GM18505 (cell line): ENCODE data around the gene ZMYND8.
A peak's percentile ranks its signal among the peaks of the same experiment; 100 is the strongest.

ENCODE experiments used
- ATAC-seq: cut with Tn5 transposase; IDR thresholded peaks from one replicate; pipeline ENCODE4 v1.9.1; 2021; ENCODE audit not compliant: unreplicated experiment
- POLR2A ChIP-seq: IDR thresholded peaks from 4 replicates; pipeline ENCODE4 v1.6.1; 2011; ENCODE audit warnings: borderline replicate concordance; ENCODE audit not compliant: insufficient read depth, insufficient read length; ENCODE audit errors: extremely low read depth

ZMYND8 gene

DNA sequence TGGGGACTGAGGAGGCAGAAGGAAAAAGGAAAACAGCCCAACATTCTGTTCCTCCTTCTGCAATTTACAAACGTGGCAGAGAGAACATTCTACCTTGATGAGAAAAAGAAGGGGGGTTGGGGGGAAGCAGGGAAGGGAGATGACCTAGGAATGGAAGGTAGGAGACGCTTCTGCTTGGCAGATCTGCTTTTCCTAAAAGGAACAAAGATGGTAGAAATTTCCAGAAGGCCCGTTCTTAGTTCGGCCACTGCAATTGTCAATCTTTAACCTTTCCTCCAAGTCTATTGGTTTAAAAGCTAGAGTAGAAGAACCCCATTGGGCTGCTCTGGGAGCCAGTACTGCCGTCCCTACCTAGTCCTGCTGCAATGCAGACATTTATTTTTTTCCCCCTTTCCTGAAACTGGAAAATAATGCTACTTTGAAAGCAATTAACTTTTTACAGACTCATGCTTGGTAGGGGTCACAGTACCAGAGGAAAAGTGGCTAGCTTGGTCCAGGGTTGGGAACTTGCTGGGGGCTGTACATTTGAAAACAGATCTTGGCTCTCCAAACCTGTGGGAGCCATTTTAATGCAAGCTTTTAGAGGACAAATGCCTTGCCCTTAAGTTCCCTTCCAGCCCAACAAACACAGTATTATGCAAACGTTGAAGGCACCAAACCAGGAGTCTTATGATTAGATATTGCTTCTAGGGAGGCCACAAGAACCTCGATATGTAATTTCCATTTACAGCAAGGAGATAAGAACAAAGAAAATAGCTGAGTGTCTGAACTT is 2.6 kb downstream of the ZMYND8 start:
- peak; percentile 31 for TF ChIP-seq POLR2A
- no peak for ATAC-seq

DNA sequence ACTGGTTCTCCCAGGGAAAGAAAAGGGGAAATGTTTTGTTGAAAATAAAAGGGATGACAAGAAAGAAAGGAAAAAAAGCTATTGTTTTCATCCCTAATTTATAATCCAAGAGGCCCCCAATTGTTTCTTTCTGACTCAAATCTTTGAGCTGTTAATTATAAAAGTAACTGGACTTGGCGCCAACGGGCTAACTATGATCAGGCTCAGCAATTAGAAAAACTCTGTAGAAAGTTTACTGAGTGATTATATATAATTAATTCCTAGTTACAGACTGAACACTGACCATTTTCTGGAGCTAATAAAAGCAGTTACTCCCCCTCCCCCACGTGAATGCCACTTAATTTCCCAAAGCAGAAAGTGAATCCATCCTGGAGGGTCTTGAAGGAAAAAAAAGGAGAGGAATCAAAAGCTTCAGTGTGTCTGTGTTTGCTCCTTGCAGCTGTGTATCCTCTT is 3.2 kb downstream of the ZMYND8 start:
- no peak for TF ChIP-seq POLR2A
- no peak for ATAC-seq

DNA sequence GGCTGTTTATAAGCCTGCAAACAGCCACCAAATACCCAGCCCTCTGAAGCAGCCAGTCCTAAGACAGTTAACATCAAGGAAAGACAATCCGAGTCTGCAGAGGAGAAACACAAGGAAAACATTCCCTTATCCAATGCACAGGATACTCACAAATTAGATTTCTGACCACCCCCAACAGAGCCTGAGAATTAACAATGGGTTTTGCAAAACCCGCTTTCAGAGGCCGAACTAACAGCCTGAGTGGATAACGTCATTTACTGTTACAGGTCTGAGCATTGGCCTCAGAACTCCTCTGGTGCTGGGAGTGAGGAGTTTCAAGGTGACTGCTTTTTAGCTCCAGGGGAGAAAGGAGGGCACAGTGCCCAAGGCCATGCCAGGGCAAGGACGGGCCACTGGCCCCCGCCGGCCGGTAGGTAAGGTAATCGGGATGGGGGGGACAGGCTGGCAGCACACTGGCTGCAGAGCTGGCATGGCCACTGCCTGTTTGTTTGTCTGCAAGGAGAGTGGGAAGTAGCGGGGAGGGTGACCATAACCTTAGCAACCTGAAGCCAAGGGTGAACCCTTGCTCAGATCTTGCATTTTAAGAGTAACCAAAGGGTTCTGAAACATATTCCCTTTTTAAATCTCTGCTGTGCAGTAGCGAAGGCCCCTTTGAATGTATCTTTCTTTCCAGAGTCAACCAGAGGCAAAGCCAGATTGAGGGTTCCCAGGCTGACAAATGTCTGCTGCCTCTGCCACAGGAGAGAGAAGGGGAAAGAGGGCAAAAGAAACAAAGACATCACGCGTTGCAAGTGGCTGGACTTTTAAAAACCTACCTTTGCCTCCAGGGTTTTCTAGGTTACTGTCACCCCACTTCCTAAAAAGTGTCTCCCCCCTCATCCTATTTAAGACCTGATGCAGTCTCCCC is 3.9 kb downstream of the ZMYND8 start:
- no peak for ATAC-seq
- no peak for TF ChIP-seq POLR2A

DNA sequence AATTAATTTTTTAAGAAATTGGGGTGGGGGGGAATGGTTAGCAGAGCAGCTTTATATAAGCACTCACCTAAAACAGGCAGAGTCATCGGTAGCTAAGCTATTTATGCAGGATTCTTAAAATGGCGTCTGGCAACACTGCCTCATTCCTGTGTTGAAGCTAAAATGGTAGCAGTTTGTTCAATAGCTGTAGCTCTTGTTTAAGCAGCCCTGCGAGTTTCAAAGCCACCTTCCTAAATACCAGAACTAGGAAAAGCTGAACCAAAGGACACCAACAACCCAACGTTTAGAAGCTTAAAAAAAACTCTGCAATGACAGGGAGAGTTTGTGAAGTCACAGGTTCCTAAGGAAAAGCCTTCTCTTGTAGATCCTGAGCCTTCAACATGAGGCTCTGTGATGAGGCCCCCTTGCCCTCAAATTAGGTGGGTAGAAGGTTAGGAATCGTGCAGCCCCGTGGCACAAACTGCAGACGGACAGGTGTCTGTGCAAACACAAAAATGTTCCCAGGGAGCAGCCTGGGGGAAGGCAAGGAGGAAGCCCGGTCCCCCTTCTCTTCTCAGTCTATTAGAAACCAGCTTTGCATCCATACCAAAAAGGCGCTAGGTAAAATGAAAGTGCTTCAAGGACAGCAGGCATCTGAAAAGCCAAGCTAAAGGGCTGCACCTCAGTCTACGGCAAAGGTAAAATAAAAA is 4.7 kb downstream of the ZMYND8 start:
- ATAC-seq = no peak
- TF ChIP-seq POLR2A = no peak

DNA sequence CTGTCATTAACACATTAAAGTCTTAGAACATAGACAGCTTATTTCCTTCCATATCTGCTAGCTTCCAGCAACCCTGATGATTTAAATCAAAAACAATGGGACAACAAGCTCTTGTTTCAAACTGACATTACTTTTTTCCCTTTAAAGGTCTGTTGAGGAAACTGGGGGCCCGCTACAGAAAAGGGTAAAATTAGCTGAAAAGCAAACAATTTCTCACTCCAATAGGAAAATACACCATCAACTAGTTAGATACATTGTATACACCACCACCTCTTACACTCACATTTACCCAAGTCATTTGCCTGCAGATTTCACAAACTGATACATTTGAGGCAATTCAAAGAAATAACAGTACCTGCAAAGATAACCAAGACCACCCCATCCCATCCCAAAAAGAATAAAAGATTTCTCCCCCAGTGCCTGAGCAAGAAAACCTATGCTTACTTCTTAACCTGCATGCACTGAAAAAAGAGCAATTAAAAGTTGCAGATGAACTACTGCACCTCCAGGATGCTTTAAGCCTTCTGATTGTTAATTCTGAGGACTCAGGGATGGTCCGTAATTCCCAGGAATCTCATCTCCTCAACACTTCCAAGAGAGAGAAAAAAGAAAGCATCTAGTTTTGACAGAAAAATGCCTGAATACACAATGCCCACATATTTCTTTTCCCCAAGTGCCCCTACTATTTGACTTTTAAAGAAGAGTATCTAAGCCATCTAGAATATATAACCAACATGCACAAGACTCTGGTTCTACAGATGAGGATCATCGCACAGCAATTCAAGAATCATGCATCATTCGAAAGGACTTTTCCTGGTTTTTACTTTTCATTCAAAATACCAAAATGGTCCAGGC is 5.6 kb downstream of the ZMYND8 start:
- ATAC-seq = no peak
- TF ChIP-seq POLR2A = no peak

DNA sequence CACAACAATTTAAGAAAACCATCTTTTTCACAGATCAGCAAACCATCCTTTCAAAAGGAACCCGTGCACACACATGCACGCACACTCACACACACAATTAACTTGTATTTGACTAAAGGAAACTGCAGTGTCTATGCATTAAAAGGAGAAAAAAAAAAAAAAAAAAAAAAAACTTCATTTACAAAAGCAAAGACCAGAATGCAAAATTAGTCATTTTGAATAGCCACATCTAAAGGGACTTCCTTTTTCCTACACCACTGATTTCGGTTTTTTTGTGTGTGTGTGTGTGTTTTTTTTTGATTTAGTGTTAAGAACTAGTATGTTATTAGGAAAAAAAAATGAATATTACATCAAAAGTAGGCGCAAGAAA is 6.3 kb downstream of the ZMYND8 start:
- TF ChIP-seq POLR2A = no peak
- no peak for ATAC-seq

DNA sequence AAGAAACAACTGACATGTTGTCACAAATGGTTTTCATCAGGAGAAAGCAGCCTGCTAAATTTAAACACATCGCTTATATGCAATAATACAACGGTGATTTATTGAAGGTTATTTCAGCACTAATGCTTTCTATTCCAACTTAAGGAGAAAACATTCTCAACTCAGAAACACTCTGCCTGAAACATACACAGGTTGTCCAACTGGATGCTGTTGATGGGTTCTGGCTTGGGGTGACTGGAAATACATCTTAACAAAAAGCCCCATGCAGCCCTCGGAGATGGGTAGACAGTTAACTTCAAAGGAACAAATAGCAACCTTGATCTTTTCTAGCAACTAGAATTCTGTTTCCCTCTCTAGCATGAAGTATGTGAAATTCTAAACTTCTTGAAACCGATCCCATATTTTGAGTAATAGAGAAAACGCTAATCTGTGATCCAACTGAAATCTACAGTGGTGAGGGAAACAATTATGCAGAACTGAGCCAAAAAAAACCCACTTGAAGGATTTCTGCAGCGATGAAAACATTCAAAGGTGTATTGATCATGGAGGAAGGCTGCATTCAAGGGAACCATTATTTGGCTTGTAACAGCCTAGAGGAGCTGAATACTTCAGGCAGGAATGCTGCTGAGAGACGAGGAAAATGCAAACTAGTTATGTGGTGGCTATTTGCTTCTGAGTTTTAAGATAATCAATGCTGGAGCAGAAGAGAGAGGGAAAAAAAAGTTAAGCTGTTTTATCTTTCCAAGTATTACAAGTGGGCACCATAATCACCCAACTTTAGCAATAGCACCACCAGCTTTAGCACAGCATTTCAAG is 6.9 kb downstream of the ZMYND8 start:
- no peak for TF ChIP-seq POLR2A
- no peak for ATAC-seq

DNA sequence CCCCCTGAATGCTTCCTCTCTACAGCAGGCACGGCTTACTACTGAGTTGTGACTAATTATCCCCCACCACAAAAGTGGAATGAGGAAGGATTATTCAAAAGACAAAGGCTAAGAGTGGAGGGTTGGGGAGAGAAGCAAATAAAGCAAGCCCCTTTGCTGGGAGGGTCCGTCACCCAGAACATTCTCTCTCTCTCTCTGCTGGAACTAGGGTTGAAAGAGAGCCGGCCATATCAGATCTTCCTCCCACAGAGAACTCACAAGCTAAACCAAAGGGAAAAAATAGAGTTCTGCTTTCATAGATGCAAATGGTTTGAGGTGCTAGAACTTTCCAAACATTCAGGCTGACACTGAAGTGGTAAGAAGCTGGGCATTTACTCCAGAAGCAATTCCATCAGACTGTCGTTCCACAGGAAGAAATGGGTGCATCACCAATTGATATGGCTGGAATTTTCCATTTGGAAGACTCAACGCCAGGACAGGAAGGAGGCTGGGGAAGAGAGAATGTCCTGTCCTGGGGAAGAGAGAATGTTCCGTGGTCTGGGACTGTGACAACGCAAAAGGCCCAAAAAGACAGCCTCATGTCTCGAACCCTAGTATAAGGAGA is 7.9 kb downstream of the ZMYND8 start:
- no peak for ATAC-seq
- peak; percentile 40 for TF ChIP-seq POLR2A

DNA sequence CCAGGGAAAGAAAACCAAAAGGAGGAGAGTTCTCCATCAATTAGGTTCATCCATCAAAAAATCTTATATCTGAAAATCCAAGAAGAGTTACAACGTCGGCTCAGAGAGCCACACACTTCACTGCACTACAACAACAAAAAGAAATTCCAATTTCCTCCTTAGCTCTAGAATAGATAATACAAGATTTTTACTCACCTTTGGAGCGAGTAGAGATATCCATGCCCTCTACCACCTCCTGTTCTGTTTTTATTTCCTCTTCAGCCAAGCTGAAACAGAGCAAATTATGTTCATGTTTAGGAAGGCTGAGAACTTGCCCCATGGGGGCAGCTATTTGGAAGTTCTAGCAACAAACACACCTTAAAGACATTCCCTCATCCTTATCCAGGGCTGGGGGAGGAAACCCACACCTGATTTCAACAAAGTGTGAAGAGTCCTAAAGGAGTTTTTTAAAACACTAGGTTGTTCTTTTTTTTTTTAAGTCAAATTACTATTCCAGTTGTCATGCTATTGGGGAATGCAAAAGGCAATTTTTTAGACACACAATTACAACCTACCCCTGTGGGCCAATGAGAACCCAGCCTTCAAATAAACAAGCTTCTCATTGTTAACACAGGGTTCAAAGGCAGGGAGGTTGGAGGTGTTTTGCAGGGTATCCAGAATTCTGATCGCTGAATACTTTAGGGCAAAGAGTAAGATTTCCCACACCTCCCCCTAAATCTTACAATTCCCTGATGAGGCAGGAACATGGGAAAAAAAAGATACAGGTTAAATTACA is 8.7 kb downstream of the ZMYND8 start:
- ATAC-seq = no peak
- no peak for TF ChIP-seq POLR2A

DNA sequence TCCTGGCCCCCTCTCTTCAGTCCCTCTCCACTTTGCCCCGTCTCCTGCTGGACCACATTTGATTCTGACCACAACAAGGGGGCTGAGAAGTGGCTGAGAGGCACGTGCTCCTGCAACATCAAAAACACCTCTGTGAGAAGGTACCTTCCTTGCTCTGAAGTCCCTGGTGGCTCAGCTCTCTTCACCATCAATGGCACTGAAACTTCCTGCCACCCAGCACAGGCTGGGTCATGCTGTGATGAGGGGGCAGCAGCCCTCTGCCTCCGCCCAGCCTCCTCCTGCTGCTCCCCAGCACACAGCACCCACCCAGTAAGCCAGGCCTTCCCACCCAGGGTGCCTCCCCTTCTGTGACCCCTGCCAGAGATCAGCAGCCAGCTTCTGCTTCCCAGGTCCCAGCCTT is 10.3 kb downstream of the ZMYND8 start:
- no peak for TF ChIP-seq POLR2A
- no peak for ATAC-seq

DNA sequence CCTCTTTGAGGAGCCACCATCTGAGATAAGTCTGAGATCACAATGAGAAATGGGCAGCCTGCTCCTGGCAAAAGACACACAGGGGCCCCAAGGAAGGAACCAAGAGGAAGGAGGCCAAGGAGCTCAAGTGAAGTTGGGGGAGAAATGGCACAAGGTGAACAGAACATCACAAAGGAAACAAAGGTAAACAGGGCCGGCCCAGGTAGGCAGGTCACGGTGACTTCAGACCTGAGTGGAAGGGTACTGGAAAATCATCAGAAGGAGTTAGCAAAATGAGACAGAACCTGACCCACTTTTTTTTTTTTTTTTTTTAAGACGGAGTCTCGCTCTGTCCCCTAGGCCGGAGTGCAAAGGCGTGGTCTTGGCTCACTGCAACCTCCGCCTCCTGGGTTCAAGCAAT is 11.3 kb downstream of the ZMYND8 start:
- TF ChIP-seq POLR2A = no peak
- no peak for ATAC-seq
